Skeletal muscle tissue (tissue), 4 donors: ENCODE measurements around the gene MARVELD1. TPM values are rescaled to one million over a fixed set of nuclear protein-coding genes. Genes with fewer than 3 reads are reported as not detected.

Experiments
- H3K27ac ChIP-seq: one replicate; pipeline ENCODE4 v1.7.0; 2013; ENCODE audit warnings: mild to moderate bottlenecking, low read depth, low read length, inconsistent platforms
- H3K27me3 ChIP-seq, 3 donors: one replicate each; pipeline ENCODE4 v1.7.0; 2013; ENCODE audit warnings: low read length in 3 of 3; ENCODE audit not compliant: control insufficient read depth in 3 of 3, insufficient read depth in 3 of 3
- H3K36me3 ChIP-seq, 3 donors: one replicate each; pipeline ENCODE4 v1.7.0; 2013; ENCODE audit warnings: low read length in 3 of 3; ENCODE audit not compliant: control insufficient read depth in 3 of 3, insufficient read depth in 3 of 3
- H3K4me1 ChIP-seq, 3 donors: one replicate each; pipeline ENCODE4 v1.7.0; 2013; ENCODE audit warnings: low read length in 3 of 3, mild to moderate bottlenecking in 3 of 3; ENCODE audit not compliant: control insufficient read depth in 3 of 3, insufficient read depth in 3 of 3
- H3K4me3 ChIP-seq, 3 donors: one replicate each; pipeline ENCODE4 v1.7.0; 2013; ENCODE audit warnings: low read length in 3 of 3
- H3K9ac ChIP-seq, 3 donors: one replicate each; pipeline ENCODE4 v1.7.0; 2013; ENCODE audit warnings: low read length in 3 of 3, mild to moderate bottlenecking in 3 of 3, moderate library complexity in 2 of 3, low read depth in 1 of 3
- H3K9me3 ChIP-seq, 3 donors: one replicate each; pipeline ENCODE4 v1.7.0; 2013; ENCODE audit warnings: low read length in 3 of 3; ENCODE audit not compliant: control insufficient read depth in 3 of 3
- total RNA-seq: library from RNA; depleted of rRNA; stranded (reverse); fragments of >200 nt; gene quantifications from one replicate; pipeline ENCODE4 v1.2.3, GENCODE V29; 2014
- donor health status: Osteomylitis.

MARVELD1 gene
- 17.2 TPM for total RNA-seq

- Histone ChIP-seq H3K36me3 (peaks cover 0 to 2% (median 0%) of the 10 kb centered on the region in 3 donors), H3K9ac (peak within 1 kb of the TSS; percentile 60 to 83 (median 75)), H3K4me1 (peaks cover 15 to 27% (median 22%) of the 10 kb centered on the region in 3 donors), H3K4me3 (peak within 1 kb of the TSS; percentile 72 to 83 (median 82)), H3K27ac (peak within 1 kb of the TSS; percentile 68), H3K27me3 (peaks cover 0 to 13% (median 0%) of the 10 kb centered on the region in 3 donors), H3K9me3 (no peaks in the 10 kb centered on the region)
Observed at GRCh38 chr10:97713339-97713825, at the start of gene MARVELD1. MARVELD1 (plus strand) TSS chr10:97713730; CDS start chr10:97713877, 147 bp downstream.

GRCh38 chr10:97664282-97664850, 49.2 kb upstream of the MARVELD1 start:
- Histone ChIP-seq H3K36me3 (peaks cover 15 to 47% (median 44%) of the 10 kb centered on the region in 3 donors), H3K4me3 (no peak overlapping the region), H3K9ac (no peak overlapping the region), H3K9me3 (no peaks in the 10 kb centered on the region), H3K4me1 (no peaks in the 10 kb centered on the region), H3K27me3 (no peaks in the 10 kb centered on the region), H3K27ac (no peak overlapping the region)

- Histone ChIP-seq H3K27me3 (no peaks in the 10 kb centered on the region), H3K9ac (no peak overlapping the region), H3K4me1 (no peaks in the 10 kb centered on the region), H3K36me3 (peaks cover 17 to 52% (median 49%) of the 10 kb centered on the region in 3 donors), H3K4me3 (no peak overlapping the region), H3K27ac (no peak overlapping the region), H3K9me3 (no peaks in the 10 kb centered on the region)
Observed at GRCh38 chr10:97666992-97667391, 46.5 kb upstream of the MARVELD1 start.

- no peaks in the 10 kb centered on the region for H3K27me3 ChIP-seq
- H3K4me3 ChIP-seq = no peak overlapping the region
- no peaks in the 10 kb centered on the region for H3K9me3 ChIP-seq
- H3K27ac ChIP-seq = no peak overlapping the region
- H3K4me1 ChIP-seq = no peaks in the 10 kb centered on the region
- H3K9ac ChIP-seq = no peak overlapping the region
- H3K36me3 ChIP-seq = peaks cover 17 to 52% (median 46%) of the 10 kb centered on the region in 3 donors
Observed at GRCh38 chr10:97667463-97667862, 46.1 kb upstream of the MARVELD1 start.

- Histone ChIP-seq H3K36me3 (peaks cover 28 to 56% (median 43%) of the 10 kb centered on the region in 3 donors), H3K27ac (no peak overlapping the region), H3K9me3 (no peaks in the 10 kb centered on the region), H3K4me1 (no peaks in the 10 kb centered on the region), H3K27me3 (no peaks in the 10 kb centered on the region), H3K9ac (no peak overlapping the region), H3K4me3 (no peak overlapping the region)
Observed at GRCh38 chr10:97669571-97669970, 44.0 kb upstream of the MARVELD1 start.

- Histone ChIP-seq H3K9ac (no peak overlapping the region), H3K27me3 (no peaks in the 10 kb centered on the region), H3K9me3 (no peaks in the 10 kb centered on the region), H3K27ac (no peak overlapping the region), H3K36me3 (peaks cover 40 to 49% (median 47%) of the 10 kb centered on the region in 3 donors), H3K4me1 (no peaks in the 10 kb centered on the region), H3K4me3 (no peak overlapping the region)
Observed at GRCh38 chr10:97673736-97674525, 39.6 kb upstream of the MARVELD1 start.

GRCh38 chr10:97675222-97675621, 38.3 kb upstream of the MARVELD1 start:
- H3K27me3 ChIP-seq = no peaks in the 10 kb centered on the region
- no peaks in the 10 kb centered on the region for H3K9me3 ChIP-seq
- no peak overlapping the region for H3K9ac ChIP-seq
- peaks cover 41 to 49% (median 45%) of the 10 kb centered on the region in 3 donors for H3K36me3 ChIP-seq
- no peaks in the 10 kb centered on the region for H3K4me1 ChIP-seq
- H3K4me3 ChIP-seq = no peak overlapping the region
- H3K27ac ChIP-seq = no peak overlapping the region

GRCh38 chr10:97676770-97677581, 36.6 kb upstream of the MARVELD1 start:
- Histone ChIP-seq H3K27ac (no peak overlapping the region), H3K27me3 (no peaks in the 10 kb centered on the region), H3K9ac (no peak overlapping the region), H3K36me3 (peaks cover 39 to 49% (median 41%) of the 10 kb centered on the region in 3 donors), H3K4me3 (no peak overlapping the region), H3K9me3 (no peaks in the 10 kb centered on the region), H3K4me1 (no peaks in the 10 kb centered on the region)

GRCh38 chr10:97679594-97679993, 33.9 kb upstream of the MARVELD1 start:
- Histone ChIP-seq H3K4me1 (peaks cover 12 to 14% (median 13%) of the 10 kb centered on the region in 3 donors), H3K4me3 (no peak overlapping the region), H3K27ac (no peak overlapping the region), H3K36me3 (peaks cover 25 to 36% (median 30%) of the 10 kb centered on the region in 3 donors), H3K9ac (no peak overlapping the region), H3K27me3 (no peaks in the 10 kb centered on the region), H3K9me3 (no peaks in the 10 kb centered on the region)
